ENCODE results near the gene TMCO4.

Gene TMCO4

DNA sequence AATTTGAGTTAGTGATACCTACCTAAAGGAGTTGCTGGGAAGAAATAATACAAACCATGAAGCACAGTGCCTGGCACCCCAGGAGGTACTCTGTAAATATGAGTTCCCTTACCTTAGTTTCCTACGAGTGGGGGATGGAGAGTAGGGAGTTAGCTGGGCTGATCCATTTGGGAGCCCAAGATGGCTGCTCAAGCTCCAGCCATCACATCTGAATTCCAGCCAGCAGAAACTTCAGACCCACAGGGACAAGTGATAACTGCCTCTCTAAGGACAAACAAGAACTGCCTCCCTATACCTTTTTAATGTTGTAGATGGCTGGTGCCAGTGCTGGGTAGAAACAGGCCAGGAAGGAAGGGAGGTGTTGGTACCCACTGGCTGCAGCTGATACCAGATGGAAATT, 112.3 kb downstream of the TMCO4 start:
- no peak for DNase-seq (ENCODE audit: low read depth in 3 of 3)

- DNase-seq (ENCODE audit: low read depth in 3 of 3) = no peak
Measured at GRCh38 chr1:19685994-19686393, 113.7 kb downstream of the TMCO4 start.

- no peak for DNase-seq (ENCODE audit: low read depth in 3 of 3)
Measured at GRCh38 chr1:19684677-19685076, 115.0 kb downstream of the TMCO4 start.

GRCh38 chr1:19683351-19683750, 116.4 kb downstream of the TMCO4 start:
- DNase-seq (ENCODE audit: low read depth in 3 of 3) = no peak

GRCh38 chr1:19682901-19683300, 116.8 kb downstream of the TMCO4 start:
- no peak for DNase-seq (ENCODE audit: low read depth in 3 of 3)

DNA sequence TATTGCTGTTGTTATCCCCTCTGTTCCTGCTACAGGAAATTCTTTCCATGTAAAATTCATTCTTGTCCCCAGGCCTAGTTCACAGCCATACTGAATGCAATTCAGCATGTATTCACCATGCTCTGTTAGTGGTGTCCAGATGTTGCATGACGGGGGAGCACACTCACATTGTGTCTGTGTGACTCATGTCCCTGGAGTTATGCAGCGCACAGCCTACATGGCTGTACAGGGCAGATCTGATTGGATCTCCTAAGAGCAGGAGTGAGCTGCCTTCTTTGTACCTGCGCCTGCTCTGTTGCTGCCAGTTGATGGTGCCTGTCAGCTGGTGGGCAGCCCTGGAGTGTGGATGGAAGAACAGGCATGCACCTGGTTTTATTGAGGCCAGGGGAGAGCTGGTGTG, 117.5 kb downstream of the TMCO4 start:
- no peak for DNase-seq (ENCODE audit: low read depth in 3 of 3)

DNA sequence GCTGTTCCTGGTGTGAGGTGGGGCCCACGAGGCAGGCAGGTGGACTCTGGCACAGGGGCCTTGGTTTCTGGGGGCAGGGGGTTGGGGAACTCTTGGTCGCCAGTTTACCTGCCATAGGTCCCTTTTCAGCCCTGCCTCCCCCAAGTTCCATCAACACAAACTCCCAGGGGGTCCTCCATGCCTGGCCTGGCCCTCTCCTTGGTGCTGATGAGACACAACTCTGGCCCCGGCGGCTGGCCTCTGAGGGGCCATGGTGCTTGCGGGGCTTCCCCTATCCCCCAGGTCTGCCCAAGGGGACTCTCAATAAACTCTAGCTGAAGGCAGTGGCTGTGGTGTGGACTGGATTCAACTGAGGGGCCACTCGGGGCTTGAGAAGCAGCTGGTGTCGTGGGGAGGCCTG, 119.1 kb downstream of the TMCO4 start:
- no peak for DNase-seq (ENCODE audit: low read depth in 3 of 3)

DNA sequence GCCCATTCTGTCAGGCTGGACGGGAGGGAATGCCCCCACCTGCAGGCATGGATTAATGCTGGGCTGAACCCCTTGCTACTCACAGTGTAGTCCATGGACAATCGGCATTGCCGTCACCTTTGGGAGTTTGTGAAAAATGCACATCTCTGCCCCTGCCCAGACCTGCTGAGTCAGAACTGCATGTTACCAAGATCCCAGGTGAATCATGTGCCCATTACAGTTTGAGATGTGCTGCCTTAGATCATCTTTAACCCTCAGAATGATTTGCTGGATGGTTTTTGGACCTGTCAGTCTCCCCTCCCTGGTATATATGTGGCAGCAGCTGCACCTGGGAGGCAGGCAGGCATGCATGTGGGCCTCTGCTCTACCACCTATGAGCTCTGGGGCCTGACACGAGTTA, 120.0 kb downstream of the TMCO4 start:
- DNase-seq (ENCODE audit: low read depth in 3 of 3) = no peak

DNA sequence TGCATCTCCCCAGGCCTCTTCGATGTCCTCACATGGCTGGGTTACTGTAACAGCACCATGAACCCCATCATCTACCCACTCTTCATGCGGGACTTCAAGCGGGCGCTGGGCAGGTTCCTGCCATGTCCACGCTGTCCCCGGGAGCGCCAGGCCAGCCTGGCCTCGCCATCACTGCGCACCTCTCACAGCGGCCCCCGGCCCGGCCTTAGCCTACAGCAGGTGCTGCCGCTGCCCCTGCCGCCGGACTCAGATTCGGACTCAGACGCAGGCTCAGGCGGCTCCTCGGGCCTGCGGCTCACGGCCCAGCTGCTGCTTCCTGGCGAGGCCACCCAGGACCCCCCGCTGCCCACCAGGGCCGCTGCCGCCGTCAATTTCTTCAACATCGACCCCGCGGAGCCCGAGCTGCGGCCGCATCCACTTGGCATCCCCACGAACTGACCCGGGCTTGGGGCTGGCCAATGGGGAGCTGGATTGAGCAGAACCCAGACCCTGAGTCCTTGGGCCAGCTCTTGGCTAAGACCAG, 120.7 kb downstream of the TMCO4 start:
- no peak for DNase-seq (ENCODE audit: low read depth in 3 of 3)

- no peak for DNase-seq (ENCODE audit: low read depth in 3 of 3)
Measured at GRCh38 chr1:19678493-19678892, 121.2 kb downstream of the TMCO4 start.

- DNase-seq (ENCODE audit: low read depth in 3 of 3) = peak in 1 of 3 donors; percentile 32
Measured at GRCh38 chr1:19676438-19676922, 123.2 kb downstream of the TMCO4 start.

- DNase-seq (ENCODE audit: low read depth in 3 of 3) = no peak
Measured at GRCh38 chr1:19675797-19676196, 123.9 kb downstream of the TMCO4 start.

DNA sequence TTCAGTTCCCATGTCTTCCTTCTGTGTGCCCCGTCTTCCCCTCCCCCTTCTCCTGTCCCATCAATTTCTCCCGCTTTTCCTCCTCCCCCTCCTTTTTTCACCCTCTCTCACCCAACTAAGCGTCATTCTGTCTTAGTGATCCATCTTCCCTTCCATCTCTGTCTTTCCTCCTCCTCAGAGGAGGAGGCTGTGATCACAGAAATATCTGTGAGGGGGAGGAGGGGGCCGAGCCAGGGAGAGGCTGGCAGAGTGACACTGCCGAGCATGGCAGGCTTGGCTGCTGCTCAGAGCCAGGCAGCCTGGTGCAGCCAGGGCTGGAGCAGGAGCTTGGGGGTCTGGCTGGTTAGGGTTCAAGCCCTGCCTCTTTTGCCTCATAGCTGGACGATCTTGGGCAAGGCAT, 127.5 kb downstream of the TMCO4 start:
- no peak for DNase-seq (ENCODE audit: low read depth in 3 of 3)

DNA sequence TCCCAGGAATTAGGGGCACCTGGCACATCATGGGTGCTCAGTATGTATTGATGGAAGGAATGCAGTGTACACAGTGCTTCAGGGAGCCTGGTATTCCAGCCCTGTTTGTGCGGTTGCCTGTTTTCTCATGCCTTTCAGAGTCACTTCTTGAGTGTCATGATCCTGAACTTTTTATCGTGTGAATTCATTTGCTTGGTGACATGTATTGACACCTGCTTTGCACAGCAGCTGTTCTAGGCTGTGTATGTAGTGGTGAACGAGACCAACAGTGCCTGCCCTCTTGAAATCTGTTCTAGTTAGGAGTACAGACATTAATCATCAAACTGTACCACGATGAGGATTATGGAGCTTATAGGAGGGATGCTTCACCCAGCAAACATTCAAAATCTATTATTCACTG, 128.9 kb downstream of the TMCO4 start:
- no peak for DNase-seq (ENCODE audit: low read depth in 3 of 3)

GRCh38 chr1:19668888-19669287, 130.8 kb downstream of the TMCO4 start:
- no peak for DNase-seq (ENCODE audit: low read depth in 3 of 3)

DNA sequence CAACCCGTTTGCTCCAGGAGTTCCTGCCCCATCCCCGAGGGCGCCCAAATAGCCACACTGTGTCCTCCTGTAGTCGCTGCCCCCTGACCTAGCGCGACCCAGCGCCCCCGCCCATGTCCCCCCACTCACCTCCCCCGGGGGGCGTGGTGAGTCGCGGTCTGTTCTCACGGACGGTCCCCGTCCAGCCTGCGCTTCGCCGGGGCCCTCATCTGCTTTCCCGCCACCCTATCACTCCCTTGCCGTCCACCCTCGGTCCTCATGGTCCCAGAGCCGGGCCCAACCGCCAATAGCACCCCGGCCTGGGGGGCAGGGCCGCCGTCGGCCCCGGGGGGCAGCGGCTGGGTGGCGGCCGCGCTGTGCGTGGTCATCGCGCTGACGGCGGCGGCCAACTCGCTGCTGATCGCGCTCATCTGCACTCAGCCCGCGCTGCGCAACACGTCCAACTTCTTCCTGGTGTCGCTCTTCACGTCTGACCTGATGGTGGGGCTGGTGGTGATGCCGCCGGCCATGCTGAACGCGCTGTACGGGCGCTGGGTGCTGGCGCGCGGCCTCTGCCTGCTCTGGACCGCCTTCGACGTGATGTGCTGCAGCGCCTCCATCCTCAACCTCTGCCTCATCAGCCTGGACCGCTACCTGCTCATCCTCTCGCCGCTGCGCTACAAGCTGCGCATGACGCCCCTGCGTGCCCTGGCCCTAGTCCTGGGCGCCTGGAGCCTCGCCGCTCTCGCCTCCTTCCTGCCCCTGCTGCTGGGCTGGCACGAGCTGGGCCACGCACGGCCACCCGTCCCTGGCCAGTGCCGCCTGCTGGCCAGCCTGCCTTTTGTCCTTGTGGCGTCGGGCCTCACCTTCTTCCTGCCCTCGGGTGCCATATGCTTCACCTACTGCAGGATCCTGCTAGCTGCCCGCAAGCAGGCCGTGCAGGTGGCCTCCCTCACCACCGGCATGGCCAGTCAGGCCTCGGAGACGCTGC, 133.9 kb downstream of the TMCO4 start:
- DNase-seq (ENCODE audit: low read depth in 3 of 3) = no peak

GRCh38 chr1:19665186-19665495, 134.6 kb downstream of the TMCO4 start:
- no peak for DNase-seq (ENCODE audit: low read depth in 3 of 3)

DNA sequence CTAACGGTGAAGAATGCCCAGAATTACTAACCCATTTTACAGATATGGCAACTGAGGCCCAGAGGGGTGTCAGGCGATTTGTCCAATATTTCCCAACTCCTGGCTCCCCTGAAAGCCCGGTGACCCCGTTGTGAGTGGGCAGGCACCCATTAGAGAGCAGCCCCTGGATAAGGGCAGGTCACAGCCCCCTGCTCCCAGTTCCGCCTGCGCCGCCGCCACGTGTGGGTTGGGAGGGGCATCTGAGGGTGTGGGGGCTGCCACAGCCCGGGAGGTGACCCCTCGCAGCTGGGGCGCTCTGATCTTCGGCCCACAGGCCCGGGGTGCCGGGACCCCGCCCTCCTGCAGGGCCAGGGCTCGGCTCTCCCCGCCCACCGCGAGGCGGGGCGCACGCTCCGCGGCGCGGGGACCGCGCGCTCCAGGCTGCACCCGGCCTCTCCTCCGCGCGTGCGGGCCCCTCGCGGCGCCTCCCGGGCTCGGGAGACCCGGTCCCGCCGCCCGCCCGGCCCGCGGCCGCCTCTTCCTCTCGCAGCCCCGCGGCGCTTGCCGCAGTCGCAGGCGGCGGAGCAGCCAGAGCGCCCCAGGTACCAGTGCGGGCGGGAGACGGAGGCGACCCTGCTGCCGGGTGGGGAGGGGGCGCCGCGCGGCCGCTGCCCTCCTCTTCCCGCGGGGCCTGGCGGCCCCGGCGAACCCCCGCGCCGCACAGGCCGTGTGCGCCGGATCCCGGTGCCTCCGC, 135.1 kb downstream of the TMCO4 start, which contains the start of gene HTR6:
HTR6 (plus strand) TSS at position 423 of the 733 bp plus-strand sequence. CDS start 879 bp downstream, outside the sequence.
- DNase-seq (ENCODE audit: low read depth in 3 of 3) = no peak

- DNase-seq (ENCODE audit: low read depth in 3 of 3) = no peak
Measured at GRCh38 chr1:19662313-19662712, 137.4 kb downstream of the TMCO4 start.

DNA sequence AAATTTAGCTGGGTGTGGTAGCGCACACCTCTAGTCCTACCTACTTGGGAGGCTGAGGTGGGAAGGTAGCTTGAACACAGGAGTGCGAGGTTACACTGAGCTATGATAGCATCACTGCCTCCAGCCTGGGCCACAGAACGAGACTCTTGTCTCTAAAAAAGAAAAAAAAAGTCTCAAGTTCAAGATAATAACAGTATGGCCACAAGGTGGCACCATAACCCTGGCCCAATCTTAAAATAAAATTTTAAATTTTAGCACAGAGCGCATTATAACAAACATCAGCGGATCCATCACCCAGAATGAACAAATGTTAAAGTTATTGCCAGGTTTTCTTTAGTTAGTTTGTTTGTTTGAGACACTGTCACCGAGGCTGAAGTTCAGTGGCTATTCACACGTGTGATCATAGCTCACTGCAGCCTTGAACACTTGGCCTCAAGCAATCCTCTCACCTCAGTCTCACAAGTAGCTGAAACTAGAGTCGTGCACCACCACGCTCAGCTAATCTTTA, 137.9 kb downstream of the TMCO4 start:
- peak in 2 of 3 donors; percentile 31 to 49 for DNase-seq (ENCODE audit: low read depth in 3 of 3)

DNA sequence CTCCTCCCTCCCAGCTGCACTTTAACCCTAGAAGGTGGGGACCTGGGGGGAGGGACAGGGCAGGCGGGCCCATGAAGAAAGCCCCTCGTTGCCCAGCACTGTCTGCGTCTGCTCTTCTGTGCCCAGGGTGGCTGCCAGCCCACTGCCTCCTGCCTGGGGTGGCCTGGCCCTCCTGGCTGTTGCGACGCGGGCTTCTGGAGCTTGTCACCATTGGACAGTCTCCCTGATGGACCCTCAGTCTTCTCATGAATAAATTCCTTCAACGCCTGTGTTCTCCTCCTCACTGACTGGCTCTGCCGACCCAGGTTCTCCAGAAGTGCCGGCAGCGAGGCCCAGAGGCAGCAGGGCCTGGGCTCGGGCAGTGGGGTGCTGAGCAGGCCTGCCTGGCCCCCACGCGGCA, 141.5 kb downstream of the TMCO4 start:
- no peak for DNase-seq (ENCODE audit: low read depth in 3 of 3)

DNA sequence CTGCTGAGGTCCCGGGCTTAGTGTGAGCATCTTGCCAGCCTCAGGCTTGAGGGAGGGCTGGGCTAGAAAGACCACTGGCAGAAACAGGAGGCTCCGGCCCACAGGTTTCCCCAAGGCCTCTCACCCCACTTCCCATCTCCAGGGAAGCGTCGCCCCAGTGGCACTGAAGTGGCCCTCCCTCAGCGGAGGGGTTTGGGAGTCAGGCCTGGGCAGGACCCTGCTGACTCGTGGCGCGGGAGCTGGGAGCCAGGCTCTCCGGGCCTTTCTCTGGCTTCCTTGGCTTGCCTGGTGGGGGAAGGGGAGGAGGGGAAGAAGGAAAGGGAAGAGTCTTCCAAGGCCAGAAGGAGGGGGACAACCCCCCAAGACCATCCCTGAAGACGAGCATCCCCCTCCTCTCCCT, 142.2 kb downstream of the TMCO4 start:
- DNase-seq (ENCODE audit: low read depth in 3 of 3) = no peak

Data from stimulated activated CD4-positive, alpha-beta T cell treated with anti-CD3 and anti-CD28 coated beads, TNF-alpha, amount 100 ng/mL, for 48 hours (primary cell).